ENCODE data around the gene GPR162. TPM values are rescaled to one million over a fixed set of nuclear protein-coding genes. Genes with fewer than 3 reads are reported as not detected.

GPR162 gene
- total and polyA plus RNA-seq, 10 of the 15 experiments (the other 5 are each of a cell fraction or from before 2014, with no cell fraction given), result not detected

DNA sequence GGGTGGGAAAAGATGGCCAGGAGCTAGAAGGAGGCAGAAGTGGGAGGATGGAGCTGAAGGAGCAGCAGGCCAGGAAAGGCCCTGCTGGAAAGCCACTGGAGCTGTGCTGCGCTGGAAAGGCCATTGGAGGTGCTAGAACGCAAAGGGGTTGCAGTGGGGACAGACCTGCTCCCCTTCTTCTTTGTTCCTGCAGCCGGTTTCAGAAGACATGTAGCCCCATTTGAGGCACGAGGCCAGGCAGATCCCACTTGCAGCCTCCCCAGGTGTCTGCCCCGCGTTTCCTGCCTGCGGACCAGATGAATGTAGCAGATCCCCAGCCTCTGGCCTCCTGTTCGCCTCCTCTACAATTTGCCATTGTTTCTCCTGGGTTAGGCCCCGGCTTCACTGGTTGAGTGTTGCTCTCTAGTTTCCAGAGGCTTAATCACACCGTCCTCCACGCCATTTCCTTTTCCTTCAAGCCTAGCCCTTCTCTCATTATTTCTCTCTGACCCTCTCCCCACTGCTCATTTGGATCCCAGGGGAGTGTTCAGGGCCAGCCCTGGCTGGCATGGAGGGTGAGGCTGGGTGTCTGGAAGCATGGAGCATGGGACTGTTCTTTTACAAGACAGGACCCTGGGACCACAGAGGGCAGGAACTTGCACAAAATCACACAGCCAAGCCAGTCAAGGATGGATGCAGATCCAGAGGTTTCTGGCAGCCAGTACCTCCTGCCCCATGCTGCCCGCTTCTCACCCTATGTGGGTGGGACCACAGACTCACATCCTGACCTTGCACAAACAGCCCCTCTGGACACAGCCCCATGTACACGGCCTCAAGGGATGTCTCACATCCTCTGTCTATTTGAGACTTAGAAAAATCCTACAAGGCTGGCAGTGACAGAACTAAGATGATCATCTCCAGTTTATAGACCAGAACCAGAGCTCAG is 2.3 kb upstream of the GPR162 start (continued):
- TF ChIP-seq, protein P1, sequence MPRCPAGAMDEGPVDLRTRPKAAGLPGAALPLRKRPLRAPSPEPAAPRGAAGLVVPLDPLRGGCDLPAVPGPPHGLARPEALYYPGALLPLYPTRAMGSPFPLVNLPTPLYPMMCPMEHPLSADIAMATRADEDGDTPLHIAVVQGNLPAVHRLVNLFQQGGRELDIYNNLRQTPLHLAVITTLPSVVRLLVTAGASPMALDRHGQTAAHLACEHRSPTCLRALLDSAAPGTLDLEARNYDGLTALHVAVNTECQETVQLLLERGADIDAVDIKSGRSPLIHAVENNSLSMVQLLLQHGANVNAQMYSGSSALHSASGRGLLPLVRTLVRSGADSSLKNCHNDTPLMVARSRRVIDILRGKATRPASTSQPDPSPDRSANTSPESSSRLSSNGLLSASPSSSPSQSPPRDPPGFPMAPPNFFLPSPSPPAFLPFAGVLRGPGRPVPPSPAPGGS (IDR thresholded peaks at IDR 0.05; ENCODE audit: borderline replicate concordance, insufficient read depth, low read depth, low read length, poor library complexity, severe bottlenecking), result no peak
- TF ChIP-seq RB1 (IDR thresholded peaks at IDR 0.05; ENCODE audit: borderline replicate concordance), result no peak
- TF ChIP-seq, protein P2, sequence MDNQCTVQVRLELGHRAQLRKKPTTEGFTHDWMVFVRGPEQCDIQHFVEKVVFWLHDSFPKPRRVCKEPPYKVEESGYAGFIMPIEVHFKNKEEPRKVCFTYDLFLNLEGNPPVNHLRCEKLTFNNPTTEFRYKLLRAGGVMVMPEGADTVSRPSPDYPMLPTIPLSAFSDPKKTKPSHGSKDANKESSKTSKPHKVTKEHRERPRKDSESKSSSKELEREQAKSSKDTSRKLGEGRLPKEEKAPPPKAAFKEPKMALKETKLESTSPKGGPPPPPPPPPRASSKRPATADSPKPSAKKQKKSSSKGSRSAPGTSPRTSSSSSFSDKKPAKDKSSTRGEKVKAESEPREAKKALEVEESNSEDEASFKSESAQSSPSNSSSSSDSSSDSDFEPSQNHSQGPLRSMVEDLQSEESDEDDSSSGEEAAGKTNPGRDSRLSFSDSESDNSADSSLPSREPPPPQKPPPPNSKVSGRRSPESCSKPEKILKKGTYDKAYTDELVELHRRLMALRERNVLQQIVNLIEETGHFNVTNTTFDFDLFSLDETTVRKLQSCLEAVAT (IDR thresholded peaks at IDR 0.05), result no peak
- no peak for TF ChIP-seq YBX1 (IDR thresholded peaks at IDR 0.05)
- TF ChIP-seq MYC (IDR thresholded peaks at IDR 0.05; ENCODE audit: insufficient read depth, insufficient read length, insufficient replicate concordance, low read length, severe bottlenecking), result no peak
- TF ChIP-seq, protein P3, sequence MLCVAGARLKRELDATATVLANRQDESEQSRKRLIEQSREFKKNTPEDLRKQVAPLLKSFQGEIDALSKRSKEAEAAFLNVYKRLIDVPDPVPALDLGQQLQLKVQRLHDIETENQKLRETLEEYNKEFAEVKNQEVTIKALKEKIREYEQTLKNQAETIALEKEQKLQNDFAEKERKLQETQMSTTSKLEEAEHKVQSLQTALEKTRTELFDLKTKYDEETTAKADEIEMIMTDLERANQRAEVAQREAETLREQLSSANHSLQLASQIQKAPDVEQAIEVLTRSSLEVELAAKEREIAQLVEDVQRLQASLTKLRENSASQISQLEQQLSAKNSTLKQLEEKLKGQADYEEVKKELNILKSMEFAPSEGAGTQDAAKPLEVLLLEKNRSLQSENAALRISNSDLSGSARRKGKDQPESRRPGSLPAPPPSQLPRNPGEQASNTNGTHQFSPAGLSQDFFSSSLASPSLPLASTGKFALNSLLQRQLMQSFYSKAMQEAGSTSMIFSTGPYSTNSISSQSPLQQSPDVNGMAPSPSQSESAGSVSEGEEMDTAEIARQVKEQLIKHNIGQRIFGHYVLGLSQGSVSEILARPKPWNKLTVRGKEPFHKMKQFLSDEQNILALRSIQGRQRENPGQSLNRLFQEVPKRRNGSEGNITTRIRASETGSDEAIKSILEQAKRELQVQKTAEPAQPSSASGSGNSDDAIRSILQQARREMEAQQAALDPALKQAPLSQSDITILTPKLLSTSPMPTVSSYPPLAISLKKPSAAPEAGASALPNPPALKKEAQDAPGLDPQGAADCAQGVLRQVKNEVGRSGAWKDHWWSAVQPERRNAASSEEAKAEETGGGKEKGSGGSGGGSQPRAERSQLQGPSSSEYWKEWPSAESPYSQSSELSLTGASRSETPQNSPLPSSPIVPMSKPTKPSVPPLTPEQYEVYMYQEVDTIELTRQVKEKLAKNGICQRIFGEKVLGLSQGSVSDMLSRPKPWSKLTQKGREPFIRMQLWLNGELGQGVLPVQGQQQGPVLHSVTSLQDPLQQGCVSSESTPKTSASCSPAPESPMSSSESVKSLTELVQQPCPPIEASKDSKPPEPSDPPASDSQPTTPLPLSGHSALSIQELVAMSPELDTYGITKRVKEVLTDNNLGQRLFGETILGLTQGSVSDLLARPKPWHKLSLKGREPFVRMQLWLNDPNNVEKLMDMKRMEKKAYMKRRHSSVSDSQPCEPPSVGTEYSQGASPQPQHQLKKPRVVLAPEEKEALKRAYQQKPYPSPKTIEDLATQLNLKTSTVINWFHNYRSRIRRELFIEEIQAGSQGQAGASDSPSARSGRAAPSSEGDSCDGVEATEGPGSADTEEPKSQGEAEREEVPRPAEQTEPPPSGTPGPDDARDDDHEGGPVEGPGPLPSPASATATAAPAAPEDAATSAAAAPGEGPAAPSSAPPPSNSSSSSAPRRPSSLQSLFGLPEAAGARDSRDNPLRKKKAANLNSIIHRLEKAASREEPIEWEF (IDR thresholded peaks at IDR 0.05; ENCODE audit: insufficient replicate concordance, low read depth, low read length), result no peak
- no peak for TF ChIP-seq MYB (IDR thresholded peaks at IDR 0.05; ENCODE audit: borderline replicate concordance, low read depth, low read length)
- TF ChIP-seq, protein P4, sequence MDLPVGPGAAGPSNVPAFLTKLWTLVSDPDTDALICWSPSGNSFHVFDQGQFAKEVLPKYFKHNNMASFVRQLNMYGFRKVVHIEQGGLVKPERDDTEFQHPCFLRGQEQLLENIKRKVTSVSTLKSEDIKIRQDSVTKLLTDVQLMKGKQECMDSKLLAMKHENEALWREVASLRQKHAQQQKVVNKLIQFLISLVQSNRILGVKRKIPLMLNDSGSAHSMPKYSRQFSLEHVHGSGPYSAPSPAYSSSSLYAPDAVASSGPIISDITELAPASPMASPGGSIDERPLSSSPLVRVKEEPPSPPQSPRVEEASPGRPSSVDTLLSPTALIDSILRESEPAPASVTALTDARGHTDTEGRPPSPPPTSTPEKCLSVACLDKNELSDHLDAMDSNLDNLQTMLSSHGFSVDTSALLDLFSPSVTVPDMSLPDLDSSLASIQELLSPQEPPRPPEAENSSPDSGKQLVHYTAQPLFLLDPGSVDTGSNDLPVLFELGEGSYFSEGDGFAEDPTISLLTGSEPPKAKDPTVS (IDR thresholded peaks at IDR 0.05; ENCODE audit: low read depth, low read length), result no peak
- TF ChIP-seq MEF2B (IDR thresholded peaks at IDR 0.05; ENCODE audit: partially characterized antibody, poor library complexity, severe bottlenecking), result no peak
- no peak for TF ChIP-seq ZZZ3 (IDR thresholded peaks at IDR 0.05; ENCODE audit: control insufficient read depth, insufficient read length, low read depth)

Measured in GM12878 (cell line).